ENCODE results near the gene ANXA3.

- TF ChIP-seq, protein P1, sequence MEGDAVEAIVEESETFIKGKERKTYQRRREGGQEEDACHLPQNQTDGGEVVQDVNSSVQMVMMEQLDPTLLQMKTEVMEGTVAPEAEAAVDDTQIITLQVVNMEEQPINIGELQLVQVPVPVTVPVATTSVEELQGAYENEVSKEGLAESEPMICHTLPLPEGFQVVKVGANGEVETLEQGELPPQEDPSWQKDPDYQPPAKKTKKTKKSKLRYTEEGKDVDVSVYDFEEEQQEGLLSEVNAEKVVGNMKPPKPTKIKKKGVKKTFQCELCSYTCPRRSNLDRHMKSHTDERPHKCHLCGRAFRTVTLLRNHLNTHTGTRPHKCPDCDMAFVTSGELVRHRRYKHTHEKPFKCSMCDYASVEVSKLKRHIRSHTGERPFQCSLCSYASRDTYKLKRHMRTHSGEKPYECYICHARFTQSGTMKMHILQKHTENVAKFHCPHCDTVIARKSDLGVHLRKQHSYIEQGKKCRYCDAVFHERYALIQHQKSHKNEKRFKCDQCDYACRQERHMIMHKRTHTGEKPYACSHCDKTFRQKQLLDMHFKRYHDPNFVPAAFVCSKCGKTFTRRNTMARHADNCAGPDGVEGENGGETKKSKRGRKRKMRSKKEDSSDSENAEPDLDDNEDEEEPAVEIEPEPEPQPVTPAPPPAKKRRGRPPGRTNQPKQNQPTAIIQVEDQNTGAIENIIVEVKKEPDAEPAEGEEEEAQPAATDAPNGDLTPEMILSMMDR (IDR thresholded peaks at IDR 0.05; ENCODE audit: poor library complexity, severe bottlenecking): no peak
- TF ChIP-seq MXI1 (conservative IDR thresholded peaks at IDR 0.05; ENCODE audit: poor library complexity, severe bottlenecking): no peak
- TF ChIP-seq SMC3 (conservative IDR thresholded peaks at IDR 0.05; ENCODE audit: poor library complexity): no peak
- TF ChIP-seq EP300 (conservative IDR thresholded peaks at IDR 0.05; ENCODE audit: poor library complexity, severe bottlenecking): no peak
- TF ChIP-seq EZH2 (IDR thresholded peaks at IDR 0.05; ENCODE audit: borderline replicate concordance, insufficient read depth, low read length, poor library complexity, severe bottlenecking): no peak
- no peak for TF ChIP-seq POLR2AphosphoS5 (IDR thresholded peaks at IDR 0.05)
- no peak for TF ChIP-seq RAD21 (conservative IDR thresholded peaks at IDR 0.05)
- TF ChIP-seq TAF1 (IDR thresholded peaks at IDR 0.05; ENCODE audit: low read depth): no peak
Measured at GRCh38 chr4:78613522-78614321, 62.2 kb downstream of the ANXA3 start.

Data from neural cell (in vitro differentiated cells).